Mononuclear cell (primary cell): ENCODE results near the gene RAB13. TPM values are rescaled to one million over a fixed set of nuclear protein-coding genes. Genes with fewer than 3 reads are reported as not detected.
"Not testable (repeated sequence)": the region's sequence is repeated elsewhere in the genome, so short reads cannot be mapped to it uniquely, and the experiment has no call there.

Experiments used
- H3K27me3 ChIP-seq: 2 replicates; pipeline ENCODE4 v1.6.0; 2011; ENCODE audit warnings: low read length, control low read depth; ENCODE audit not compliant: insufficient read depth
- H3K4me1 ChIP-seq: 2 replicates; pipeline ENCODE4 v1.5.1; 2011; ENCODE audit warnings: mild to moderate bottlenecking, low read length, control low read depth; ENCODE audit not compliant: insufficient read depth
- H3K4me3 ChIP-seq: 2 replicates; pipeline ENCODE4 v1.5.1; 2011; ENCODE audit warnings: mild to moderate bottlenecking, low read length, moderate library complexity
- H3K9me3 ChIP-seq: 2 replicates; pipeline ENCODE4 v1.5.1; 2011; ENCODE audit warnings: low read depth, mild to moderate bottlenecking, control low read depth, low read length
- total RNA-seq: library from RNA; depleted of rRNA; stranded (reverse); fragments of >200 nt; gene quantifications from one replicate; pipeline ENCODE4 v1.2.3, GENCODE V29; 2012

RAB13 gene
- total RNA-seq, 1 donor, result 1.2 TPM

- Histone ChIP-seq H3K4me1 (peaks cover 51% of the 10 kb centered on the region), H3K9me3 (no peaks in the 10 kb centered on the region), H3K27me3 (no peaks in the 10 kb centered on the region), H3K4me3 (no peak overlapping the region)
These were observed 1.5 kb upstream of the RAB13 start for GRCh38 chr1:153987621-153988020.

GRCh38 chr1:153985341-153985912 is 712 bp downstream of the RAB13 start:
- peaks cover 35% of the 10 kb centered on the region for H3K4me1 ChIP-seq
- no peaks in the 10 kb centered on the region for H3K9me3 ChIP-seq
- no peak overlapping the region for H3K4me3 ChIP-seq
- no peaks in the 10 kb centered on the region for H3K27me3 ChIP-seq

- Histone ChIP-seq H3K9me3 (no peaks in the 10 kb centered on the region), H3K4me3 (no peak overlapping the region), H3K27me3 (no peaks in the 10 kb centered on the region), H3K4me1 (peaks cover 31% of the 10 kb centered on the region)
These were observed 1.8 kb downstream of the RAB13 start for GRCh38 chr1:153984123-153984894.

- not testable (repeated sequence) for H3K4me3 ChIP-seq, H3K9me3 ChIP-seq, H3K27me3 ChIP-seq
- peaks cover 38% of the 10 kb centered on the region for H3K4me1 ChIP-seq
These were observed 4.4 kb downstream of the RAB13 start for GRCh38 chr1:153981735-153982134.

- not testable (repeated sequence) for H3K4me3 ChIP-seq, H3K9me3 ChIP-seq, H3K27me3 ChIP-seq
- H3K4me1 ChIP-seq, result peaks cover 28% of the 10 kb centered on the region
These were observed 7.0 kb downstream of the RAB13 start for GRCh38 chr1:153979091-153979490.

- Histone ChIP-seq H3K4me3 (peak overlapping the region; percentile 91), H3K27me3 (no peaks in the 10 kb centered on the region), H3K4me1 (peaks cover 28% of the 10 kb centered on the region), H3K9me3 (no peaks in the 10 kb centered on the region)
These were observed 7.7 kb downstream of the RAB13 start for GRCh38 chr1:153978274-153978909.

- H3K4me3 ChIP-seq, result peak within 1 kb of the TSS; percentile 91
- no peaks in the 10 kb centered on the region for H3K27me3 ChIP-seq
- H3K4me1 ChIP-seq, result peaks cover 28% of the 10 kb centered on the region
- H3K9me3 ChIP-seq, result no peaks in the 10 kb centered on the region
These were observed 8.6 kb downstream of the RAB13 start, which contains the start of gene JTB for GRCh38 chr1:153977250-153978240. Gene JTB (minus strand): TSS chr1:153977674. CDS start chr1:153977252, 422 bp downstream.

GRCh38 chr1:153976819-153977249 is 9.3 kb downstream of the RAB13 start:
- H3K4me3 ChIP-seq, result peak overlapping the region; percentile 91
- peaks cover 28% of the 10 kb centered on the region for H3K4me1 ChIP-seq
- no peaks in the 10 kb centered on the region for H3K9me3 ChIP-seq
- H3K27me3 ChIP-seq, result no peaks in the 10 kb centered on the region

- H3K9me3 ChIP-seq, result no peaks in the 10 kb centered on the region
- peaks cover 29% of the 10 kb centered on the region for H3K4me1 ChIP-seq
- H3K27me3 ChIP-seq, result no peaks in the 10 kb centered on the region
- H3K4me3 ChIP-seq, result no peak overlapping the region
These were observed 12.6 kb downstream of the RAB13 start for GRCh38 chr1:153973525-153973924.

- peaks cover 29% of the 10 kb centered on the region for H3K4me1 ChIP-seq
These were observed 13.1 kb downstream of the RAB13 start for GRCh38 chr1:153973071-153973470.

GRCh38 chr1:153970346-153970745 is 15.8 kb downstream of the RAB13 start:
- Histone ChIP-seq H3K4me1 (peaks cover 28% of the 10 kb centered on the region), H3K9me3 (no peaks in the 10 kb centered on the region), H3K4me3 (no peak overlapping the region), H3K27me3 (no peaks in the 10 kb centered on the region)

More at GRCh38 chr1:153973071-153973470, 13.1 kb downstream of the RAB13 start:
- Histone ChIP-seq H3K4me3 (no peak overlapping the region), H3K27me3 (no peaks in the 10 kb centered on the region), H3K9me3 (no peaks in the 10 kb centered on the region)

- no peak overlapping the region for H3K4me3 ChIP-seq
- no peaks in the 10 kb centered on the region for H3K9me3 ChIP-seq
- H3K4me1 ChIP-seq, result peaks cover 36% of the 10 kb centered on the region
- no peaks in the 10 kb centered on the region for H3K27me3 ChIP-seq
These were observed 17.2 kb downstream of the RAB13 start for GRCh38 chr1:153968972-153969371.

- peaks cover 39% of the 10 kb centered on the region for H3K4me1 ChIP-seq
- no peak overlapping the region for H3K4me3 ChIP-seq
These were observed 17.7 kb downstream of the RAB13 start for GRCh38 chr1:153968408-153968807.

GRCh38 chr1:153968000-153968363 is 18.2 kb downstream of the RAB13 start:
- Histone ChIP-seq H3K4me1 (peaks cover 40% of the 10 kb centered on the region), H3K27me3 (no peaks in the 10 kb centered on the region), H3K4me3 (peak overlapping the region; percentile 81), H3K9me3 (no peaks in the 10 kb centered on the region)

More at GRCh38 chr1:153968408-153968807, 17.7 kb downstream of the RAB13 start:
- Histone ChIP-seq H3K27me3 (no peaks in the 10 kb centered on the region), H3K9me3 (no peaks in the 10 kb centered on the region)
